BJ (cell line): ENCODE measurements around the gene CDK15. TPM values are rescaled to one million over a fixed set of nuclear protein-coding genes. Genes with fewer than 3 reads are reported as not detected.

Experiments used
- CTCF ChIA-PET: fragments of 350-600 bp; formaldehyde crosslinking; extraction: SDS; loops from one replicate; lab custom pipeline; 2021; ENCODE audit warnings: antibody characterized with exemption, inconsistent platforms; lab: Yijun Ruan, JAX
- POLR2A ChIA-PET: fragments of 300-600 bp; sonication (Branson Sonifier 250); formaldehyde crosslinking; extraction: SDS; loops from one replicate; lab custom pipeline; 2021; ENCODE audit warnings: antibody characterized with exemption; lab: Charles Lee
- DNase-seq: peaks from one replicate; pipeline ENCODE4 v3.0.0-alpha.2; 2011; ENCODE audit warnings: low read depth
- H3K27me3 ChIP-seq: 2 replicates; pipeline ENCODE4 v1.6.0; 2011; ENCODE audit warnings: low read length; ENCODE audit not compliant: control insufficient read depth, insufficient read depth
- H3K36me3 ChIP-seq: 2 replicates; pipeline ENCODE4 v1.5.1; 2011; ENCODE audit warnings: low read length; ENCODE audit not compliant: control insufficient read depth, insufficient read depth
- H3K4me3 ChIP-seq: 2 replicates; pipeline ENCODE4 v1.5.1; 2011; ENCODE audit warnings: low read depth, mild to moderate bottlenecking, control low read depth, low read length
- polyA plus RNA-seq: library from polyadenylated mRNA; depleted of rRNA; stranded (reverse); fragments of >200 nt; gene quantifications from 2 replicates; pipeline ENCODE4 v1.2.3, GENCODE V29; 2011; rRNA removed
- small RNA-seq: library from RNA; depleted of rRNA; stranded (forward); fragments of <200 nt; gene quantifications from one replicate; pipeline ENCODE3, GENCODE V24; 2012; ENCODE audit warnings: low replicate concordance, low read depth; ENCODE audit not compliant: insufficient read length
- TF ChIP-seq, protein P1 (sequence below): IDR thresholded peaks from 2 replicates; pipeline ENCODE4 v1.5.1; 2011; ENCODE audit warnings: low read depth, mild to moderate bottlenecking, control low read depth, inconsistent platforms, low read length, moderate library complexity; ENCODE audit not compliant: insufficient read depth

The CDK15 gene
- polyA plus RNA-seq, 1 experiment: 8.2 TPM

- H3K4me3 ChIP-seq: no peak overlapping the region
- no peak for DNase-seq
- H3K27me3 ChIP-seq: no peaks in the 10 kb centered on the region
- ChIA-PET POLR2A (interaction anchor here (0.7 kb wide), 1 partner anchor 23 kb away, joined by 4 read pairs; no protein-coding TSS in a partner anchor), CTCF (interaction anchor here (1.2 kb wide), 1 partner anchor 228 kb away, joined by 3 read pairs; no protein-coding TSS in a partner anchor)
- TF ChIP-seq, protein P1, sequence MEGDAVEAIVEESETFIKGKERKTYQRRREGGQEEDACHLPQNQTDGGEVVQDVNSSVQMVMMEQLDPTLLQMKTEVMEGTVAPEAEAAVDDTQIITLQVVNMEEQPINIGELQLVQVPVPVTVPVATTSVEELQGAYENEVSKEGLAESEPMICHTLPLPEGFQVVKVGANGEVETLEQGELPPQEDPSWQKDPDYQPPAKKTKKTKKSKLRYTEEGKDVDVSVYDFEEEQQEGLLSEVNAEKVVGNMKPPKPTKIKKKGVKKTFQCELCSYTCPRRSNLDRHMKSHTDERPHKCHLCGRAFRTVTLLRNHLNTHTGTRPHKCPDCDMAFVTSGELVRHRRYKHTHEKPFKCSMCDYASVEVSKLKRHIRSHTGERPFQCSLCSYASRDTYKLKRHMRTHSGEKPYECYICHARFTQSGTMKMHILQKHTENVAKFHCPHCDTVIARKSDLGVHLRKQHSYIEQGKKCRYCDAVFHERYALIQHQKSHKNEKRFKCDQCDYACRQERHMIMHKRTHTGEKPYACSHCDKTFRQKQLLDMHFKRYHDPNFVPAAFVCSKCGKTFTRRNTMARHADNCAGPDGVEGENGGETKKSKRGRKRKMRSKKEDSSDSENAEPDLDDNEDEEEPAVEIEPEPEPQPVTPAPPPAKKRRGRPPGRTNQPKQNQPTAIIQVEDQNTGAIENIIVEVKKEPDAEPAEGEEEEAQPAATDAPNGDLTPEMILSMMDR: no peak
- H3K36me3 ChIP-seq: no peaks in the 10 kb centered on the region
Measured at GRCh38 chr2:201939453-201939941, 133.2 kb downstream of the CDK15 start.

GRCh38 chr2:201942531-201942930 is 136.2 kb downstream of the CDK15 start:
- POLR2A ChIA-PET: no interaction called here

More at GRCh38 chr2:201942531-201942930, 136.2 kb downstream of the CDK15 start:
- CTCF ChIA-PET: no interaction called here
- H3K27me3 ChIP-seq: no peaks in the 10 kb centered on the region
- TF ChIP-seq, protein P1: no peak
- DNase-seq: no peak
- no peaks in the 10 kb centered on the region for H3K36me3 ChIP-seq
- no peak overlapping the region for H3K4me3 ChIP-seq

Small RNAs within 50 kb of the gene (small RNA-seq; reads per million reads assigned to genes)
- not detected for gene RF00019
- gene RNU6-440P: not detected
- not detected for gene UBE2V1P11

Other genes starting within 250 kb of the CDK15 start
- gene TMEM237, start 163.0 kb upstream of the CDK15 start, polyA plus RNA-seq: 48.6 and 83.7 TPM in 2 replicates
- gene MPP4, start 107.9 kb upstream of the CDK15 start, polyA plus RNA-seq: 3.8 and 5.9 TPM in 2 replicates
- gene ALS2, start 25.6 kb upstream of the CDK15 start, polyA plus RNA-seq: 20.5 and 25.2 TPM in 2 replicates
- gene FZD7, start 227.3 kb downstream of the CDK15 start, polyA plus RNA-seq: 42.6 and 46.4 TPM in 2 replicates